H1 (cell line): ENCODE measurements around the gene DOCK10. TPM values are rescaled to one million over a fixed set of nuclear protein-coding genes. Genes with fewer than 3 reads are reported as not detected.

ENCODE experiments used
- HDAC2 ChIP-seq, 2 experiments: fragments of 300-600 bp in 1 of 2; sonication (generic) in 1 of 2; IDR thresholded peaks; 2 replicates each; pipeline ENCODE4 v1.6.1; 2011 to 2012; ENCODE audit warnings: low read depth in 2 of 2, low read length in 2 of 2, mild to moderate bottlenecking in 2 of 2, moderate library complexity in 2 of 2, borderline replicate concordance in 1 of 2, inconsistent platforms in 1 of 2
- KDM1A ChIP-seq: fragments of 200-600, 300-600 bp; sonication (generic); IDR thresholded peaks from 2 replicates; pipeline ENCODE4 v1.7.1; 2016; ENCODE audit warnings: mild to moderate bottlenecking, low read length, borderline replicate concordance
- polyA plus RNA-seq, 7 experiments: library from polyadenylated mRNA; depleted of rRNA in 3 of 7; stranded (reverse) in 5 of 7; unstranded in 2 of 7; fragments of >200 nt in 5 of 7; fragments of 200-250 nt in 2 of 7; gene quantifications; 1 replicate in 5 of 7; 2 replicates in 1 of 7; 4 replicates in 1 of 7; pipeline versions ENCODE4 v1.2.1 to v1.2.3, GENCODE V29; 2011 to 2013; ENCODE audit warnings: missing spikeins in 2 of 7, mixed read lengths in 2 of 7
- total RNA-seq: library from RNA; stranded (reverse); fragmentation: NEBNext Ultra II Directional; extraction: Animal tissue kit (Norgen Biotek cat#: 25700); gene quantifications from 2 replicates; pipeline ENCODE4 v1.2.1, GENCODE V29; 2021

Gene DOCK10
- total and polyA plus RNA-seq, 2 of the 8 experiments (the other 6 are each of a cell fraction or from before 2014, with no cell fraction given): 0.33 to 1.6 TPM

- TF ChIP-seq HDAC2 (IDR thresholded peaks at IDR 0.05; ENCODE audit: borderline replicate concordance in 1 of 2, low read depth in 2 of 2, low read length in 2 of 2) (no peak), KDM1A (no peak)
- TF ChIP-seq, all 59 proteins: peak for 0
These were observed 31.5 kb downstream of the DOCK10 start (continued) for GRCh38 chr2:225010804-225011203.
